ENCODE results near the gene MPP1. TPM values are rescaled to one million over a fixed set of nuclear protein-coding genes. Genes with fewer than 3 reads are reported as not detected.

Gene MPP1
- total and polyA plus RNA-seq, 9 of the 15 experiments (the other 6 are each of a cell fraction or from before 2014, with no cell fraction given), result 227 to 395 (median 283) TPM

DNA sequence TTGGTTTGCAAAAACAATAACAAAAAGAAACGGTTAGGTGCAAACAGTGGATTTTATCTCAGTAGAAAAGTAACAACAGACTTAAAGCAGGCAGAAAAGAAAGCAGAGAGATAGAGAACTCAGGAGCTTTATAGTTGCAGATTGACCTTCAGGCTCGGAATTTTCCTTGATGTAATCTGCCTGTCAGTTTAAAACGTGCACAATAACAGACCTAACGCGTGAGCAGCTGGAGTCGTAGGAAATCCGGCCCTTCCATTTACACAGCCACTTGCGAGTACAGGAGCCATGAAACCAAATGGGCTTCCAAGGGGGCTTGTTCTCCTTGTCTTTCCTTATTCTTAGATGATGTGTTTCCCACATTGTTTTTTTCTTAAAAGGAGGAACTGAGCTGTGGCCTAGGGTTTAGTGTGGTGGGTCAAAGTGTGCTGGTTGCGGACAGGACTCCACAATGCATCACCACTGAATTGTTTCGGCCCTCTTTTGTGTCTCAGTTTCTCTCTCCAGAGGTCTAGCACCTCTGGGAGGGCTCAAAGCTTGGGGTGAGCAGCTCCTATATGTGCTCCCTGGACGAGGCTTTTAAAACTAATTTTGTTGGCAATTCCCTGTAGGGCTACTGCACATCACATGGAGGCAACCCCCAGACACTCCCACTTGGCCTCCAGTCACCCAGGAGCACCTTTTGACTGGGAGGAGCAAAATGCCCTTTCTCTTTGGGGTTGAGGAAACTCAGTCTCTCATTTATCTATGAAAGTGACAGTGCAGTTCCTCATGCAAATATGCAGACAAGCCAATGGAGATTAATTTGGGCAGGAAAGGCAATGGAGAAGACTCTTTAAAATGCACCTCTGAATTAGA lies 13.9 kb upstream of the MPP1 start (continued):
- TF ChIP-seq, protein P1, sequence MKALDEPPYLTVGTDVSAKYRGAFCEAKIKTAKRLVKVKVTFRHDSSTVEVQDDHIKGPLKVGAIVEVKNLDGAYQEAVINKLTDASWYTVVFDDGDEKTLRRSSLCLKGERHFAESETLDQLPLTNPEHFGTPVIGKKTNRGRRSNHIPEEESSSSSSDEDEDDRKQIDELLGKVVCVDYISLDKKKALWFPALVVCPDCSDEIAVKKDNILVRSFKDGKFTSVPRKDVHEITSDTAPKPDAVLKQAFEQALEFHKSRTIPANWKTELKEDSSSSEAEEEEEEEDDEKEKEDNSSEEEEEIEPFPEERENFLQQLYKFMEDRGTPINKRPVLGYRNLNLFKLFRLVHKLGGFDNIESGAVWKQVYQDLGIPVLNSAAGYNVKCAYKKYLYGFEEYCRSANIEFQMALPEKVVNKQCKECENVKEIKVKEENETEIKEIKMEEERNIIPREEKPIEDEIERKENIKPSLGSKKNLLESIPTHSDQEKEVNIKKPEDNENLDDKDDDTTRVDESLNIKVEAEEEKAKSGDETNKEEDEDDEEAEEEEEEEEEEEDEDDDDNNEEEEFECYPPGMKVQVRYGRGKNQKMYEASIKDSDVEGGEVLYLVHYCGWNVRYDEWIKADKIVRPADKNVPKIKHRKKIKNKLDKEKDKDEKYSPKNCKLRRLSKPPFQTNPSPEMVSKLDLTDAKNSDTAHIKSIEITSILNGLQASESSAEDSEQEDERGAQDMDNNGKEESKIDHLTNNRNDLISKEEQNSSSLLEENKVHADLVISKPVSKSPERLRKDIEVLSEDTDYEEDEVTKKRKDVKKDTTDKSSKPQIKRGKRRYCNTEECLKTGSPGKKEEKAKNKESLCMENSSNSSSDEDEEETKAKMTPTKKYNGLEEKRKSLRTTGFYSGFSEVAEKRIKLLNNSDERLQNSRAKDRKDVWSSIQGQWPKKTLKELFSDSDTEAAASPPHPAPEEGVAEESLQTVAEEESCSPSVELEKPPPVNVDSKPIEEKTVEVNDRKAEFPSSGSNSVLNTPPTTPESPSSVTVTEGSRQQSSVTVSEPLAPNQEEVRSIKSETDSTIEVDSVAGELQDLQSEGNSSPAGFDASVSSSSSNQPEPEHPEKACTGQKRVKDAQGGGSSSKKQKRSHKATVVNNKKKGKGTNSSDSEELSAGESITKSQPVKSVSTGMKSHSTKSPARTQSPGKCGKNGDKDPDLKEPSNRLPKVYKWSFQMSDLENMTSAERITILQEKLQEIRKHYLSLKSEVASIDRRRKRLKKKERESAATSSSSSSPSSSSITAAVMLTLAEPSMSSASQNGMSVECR (CRISPR knock-in tag; IDR thresholded peaks at IDR 0.05), result no peak
- TF ChIP-seq RHOXF2B (CRISPR knock-in tag; conservative IDR thresholded peaks at IDR 0.05), result no peak
- TF ChIP-seq U2AF2 (optimal IDR thresholded peaks at IDR 0.05; ENCODE audit: low read depth, low read length), result no peak
- TF ChIP-seq, protein P2, sequence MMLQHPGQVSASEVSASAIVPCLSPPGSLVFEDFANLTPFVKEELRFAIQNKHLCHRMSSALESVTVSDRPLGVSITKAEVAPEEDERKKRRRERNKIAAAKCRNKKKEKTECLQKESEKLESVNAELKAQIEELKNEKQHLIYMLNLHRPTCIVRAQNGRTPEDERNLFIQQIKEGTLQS (IDR thresholded peaks at IDR 0.05), result no peak
- TF ChIP-seq, protein P2 (CRISPR knock-in tag; conservative IDR thresholded peaks at IDR 0.05), result no peak
- TF ChIP-seq NFRKB (IDR thresholded peaks at IDR 0.05; ENCODE audit: low read depth), result no peak
- peak; percentile 8; the same call in 1 of the 2 replicates for TF ChIP-seq ARID1B (IDR thresholded peaks at IDR 0.05)
- TF ChIP-seq MBD2 (IDR thresholded peaks at IDR 0.05; ENCODE audit: borderline replicate concordance, low read depth), result peak; percentile 26; the same call in 1 of the 2 replicates
- no peak for TF ChIP-seq PHB2 (IDR thresholded peaks at IDR 0.05; ENCODE audit: low read depth)
- no peak for TF ChIP-seq SIRT6 (IDR thresholded peaks at IDR 0.05; ENCODE audit: low read depth, low read length)
- no peak; the same call in 1 of the 2 replicates for TF ChIP-seq ZNF589 (CRISPR knock-in tag; IDR thresholded peaks at IDR 0.05; ENCODE audit: low read depth)
- no peak for TF ChIP-seq CAMTA2 (CRISPR knock-in tag; conservative IDR thresholded peaks at IDR 0.05)
- no peak for TF ChIP-seq ZNF41 (CRISPR knock-in tag; conservative IDR thresholded peaks at IDR 0.05)
- TF ChIP-seq CBX1 (IDR thresholded peaks at IDR 0.05; ENCODE audit: low read depth), result no peak
- no peak for TF ChIP-seq GATA2 (CRISPR knock-in tag; IDR thresholded peaks at IDR 0.05)
- TF ChIP-seq ZC3H4 (CRISPR knock-in tag; IDR thresholded peaks at IDR 0.05; ENCODE audit: borderline replicate concordance), result no peak
- TF ChIP-seq NFE2L1 (tag; IDR thresholded peaks at IDR 0.05; ENCODE audit: borderline replicate concordance, low read depth), result no peak
- TF ChIP-seq, protein P3, sequence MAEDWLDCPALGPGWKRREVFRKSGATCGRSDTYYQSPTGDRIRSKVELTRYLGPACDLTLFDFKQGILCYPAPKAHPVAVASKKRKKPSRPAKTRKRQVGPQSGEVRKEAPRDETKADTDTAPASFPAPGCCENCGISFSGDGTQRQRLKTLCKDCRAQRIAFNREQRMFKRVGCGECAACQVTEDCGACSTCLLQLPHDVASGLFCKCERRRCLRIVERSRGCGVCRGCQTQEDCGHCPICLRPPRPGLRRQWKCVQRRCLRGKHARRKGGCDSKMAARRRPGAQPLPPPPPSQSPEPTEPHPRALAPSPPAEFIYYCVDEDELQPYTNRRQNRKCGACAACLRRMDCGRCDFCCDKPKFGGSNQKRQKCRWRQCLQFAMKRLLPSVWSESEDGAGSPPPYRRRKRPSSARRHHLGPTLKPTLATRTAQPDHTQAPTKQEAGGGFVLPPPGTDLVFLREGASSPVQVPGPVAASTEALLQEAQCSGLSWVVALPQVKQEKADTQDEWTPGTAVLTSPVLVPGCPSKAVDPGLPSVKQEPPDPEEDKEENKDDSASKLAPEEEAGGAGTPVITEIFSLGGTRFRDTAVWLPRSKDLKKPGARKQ (CRISPR knock-in tag; IDR thresholded peaks at IDR 0.05), result no peak
- no peak for TF ChIP-seq RBM25 (IDR thresholded peaks at IDR 0.05; ENCODE audit: low read depth, low read length, severe bottlenecking)
- no peak for TF ChIP-seq NCOA4 (IDR thresholded peaks at IDR 0.05; ENCODE audit: partially characterized antibody)
